GM19328 (cell line): Measurements from ENCODE around the gene TACC2.

ENCODE experiments used
- ATAC-seq: cut with Tn5 transposase; IDR thresholded peaks from one replicate; pipeline ENCODE4 v1.9.1; 2021; ENCODE audit warnings: mild to moderate bottlenecking, moderate library complexity; ENCODE audit not compliant: unreplicated experiment

TACC2 gene

GRCh38 chr10:122243550-122243949 lies 254.6 kb downstream of the TACC2 start:
- ATAC-seq = no peak

GRCh38 chr10:122244001-122244975 lies 255.3 kb downstream of the TACC2 start:
- no peak for ATAC-seq

- no peak for ATAC-seq
Observed at GRCh38 chr10:122245136-122245535, 256.2 kb downstream of the TACC2 start.

- no peak for ATAC-seq
Observed at GRCh38 chr10:122245897-122246296, 256.9 kb downstream of the TACC2 start.

GRCh38 chr10:122246830-122247520 lies 258.0 kb downstream of the TACC2 start:
- no peak for ATAC-seq

- no peak for ATAC-seq
Observed at GRCh38 chr10:122248356-122249302, 259.7 kb downstream of the TACC2 start.

- ATAC-seq = no peak
Observed at GRCh38 chr10:122249303-122249850, 260.4 kb downstream of the TACC2 start.

GRCh38 chr10:122249991-122250750 lies 261.2 kb downstream of the TACC2 start:
- no peak for ATAC-seq

- ATAC-seq = no peak
Observed at GRCh38 chr10:122251459-122252255, 262.7 kb downstream of the TACC2 start.

GRCh38 chr10:122252805-122253204 lies 263.8 kb downstream of the TACC2 start:
- no peak for ATAC-seq

- ATAC-seq = no peak
Observed at GRCh38 chr10:122253605-122254004, 264.6 kb downstream of the TACC2 start.

- no peak for ATAC-seq
Observed at GRCh38 chr10:122254831-122255230, 265.9 kb downstream of the TACC2 start.

- ATAC-seq = no peak
Observed at GRCh38 chr10:122255509-122256301, 266.7 kb downstream of the TACC2 start.

GRCh38 chr10:122257041-122257440 lies 268.1 kb downstream of the TACC2 start:
- ATAC-seq = no peak

GRCh38 chr10:122258136-122259074 lies 269.4 kb downstream of the TACC2 start:
- no peak for ATAC-seq

GRCh38 chr10:122259075-122259466 lies 270.1 kb downstream of the TACC2 start:
- ATAC-seq = no peak

- no peak for ATAC-seq
Observed at GRCh38 chr10:122261584-122261983, 272.6 kb downstream of the TACC2 start.
